A673 (cell line): ENCODE data around the gene TMEM138. TPM values are rescaled to one million over a fixed set of nuclear protein-coding genes. Genes with fewer than 3 reads are reported as not detected.
A peak's percentile ranks its signal among the peaks of the same experiment; 100 is the strongest.

Experiments
- BruUV-seq: library from RNA; stranded (reverse); fragments of 400-500 nt; replicated peaks from 2 replicates; lab custom pipeline; 2021; lab: Mats Ljungman, UMichigan
- CTCF ChIA-PET: fragments of 300-600 bp; sonication (Branson Sonifier 250); formaldehyde crosslinking; loops from one replicate; lab custom pipeline; 2022; ENCODE audit warnings: antibody characterized with exemption; lab: Charles Lee
- POLR2A ChIA-PET: fragments of 300-600 bp; sonication (Branson Sonifier 250); formaldehyde crosslinking; loops from one replicate; lab custom pipeline; 2022; ENCODE audit warnings: antibody characterized with exemption; ENCODE audit not compliant: low non-redundant PET; lab: Charles Lee
- DNase-seq: peaks from one replicate; pipeline ENCODE4 v3.0.0-alpha.2; 2015; ENCODE audit warnings: low spot score
- H3K27ac ChIP-seq: fragments of 200-600 bp; sonication (generic); 2 replicates; pipeline ENCODE4 v1.5.1; 2016; ENCODE audit warnings: mixed run types, low read depth, mild to moderate bottlenecking, mixed read lengths, antibody characterized with exemption, low read length; ENCODE audit not compliant: poor library complexity, severe bottlenecking
- H3K27me3 ChIP-seq: fragments of 200-600 bp; sonication (generic); replicated peaks from 2 replicates; pipeline ENCODE4 v1.6.1; 2017; ENCODE audit warnings: mixed run types, low read depth, mild to moderate bottlenecking, mixed read lengths, antibody characterized with exemption, low read length; ENCODE audit not compliant: insufficient read depth, poor library complexity
- H3K36me3 ChIP-seq: fragments of 200-600 bp; sonication (generic); 2 replicates; pipeline ENCODE4 v1.6.1; 2016; ENCODE audit warnings: mixed run types, mild to moderate bottlenecking, mixed read lengths, antibody characterized with exemption, low read length; ENCODE audit not compliant: insufficient read depth, poor library complexity, severe bottlenecking
- H3K4me1 ChIP-seq: fragments of 200-600 bp; sonication (generic); 2 replicates; pipeline ENCODE4 v1.6.1; 2017; ENCODE audit warnings: mixed run types, mild to moderate bottlenecking, mixed read lengths, antibody characterized with exemption, low read length; ENCODE audit not compliant: insufficient read depth, poor library complexity, severe bottlenecking
- H3K4me3 ChIP-seq: fragments of 200-600 bp; sonication (generic); 2 replicates; pipeline ENCODE4 v1.5.1; 2016; ENCODE audit warnings: low read depth, mixed run types, mild to moderate bottlenecking, mixed read lengths, low read length; ENCODE audit not compliant: poor library complexity, severe bottlenecking
- H3K9me3 ChIP-seq: fragments of 200-600 bp; sonication (generic); 2 replicates; pipeline ENCODE4 v1.6.1; 2016; ENCODE audit warnings: mixed run types, low read depth, mild to moderate bottlenecking, mixed read lengths, antibody characterized with exemption, low read length; ENCODE audit not compliant: poor library complexity, severe bottlenecking
- EZH2 ChIP-seq: fragments of 200-600 bp; sonication (generic); IDR thresholded peaks from 2 replicates; pipeline ENCODE4 v1.6.1; 2017; ENCODE audit warnings: borderline replicate concordance, low read depth, mild to moderate bottlenecking, mixed read lengths, antibody characterized with exemption, low read length; ENCODE audit not compliant: poor library complexity, severe bottlenecking
- intact Hi-C: fragments of 100-400 bp; cut with micrococcal nuclease; formaldehyde crosslinking; loops from one replicate; pipeline ENCODE4 v1.10.0; 2022; ENCODE audit not compliant: unreplicated experiment
- total RNA-seq: library from RNA; stranded (reverse); gene quantifications from 2 replicates; pipeline ENCODE4 v1.2.3, GENCODE V29; 2021
- TF ChIP-seq, protein P1 (sequence below): fragments of 300-800, 200-600 bp; sonication (generic); conservative IDR thresholded peaks from 2 replicates; pipeline ENCODE4 v1.5.1; 2017; ENCODE audit warnings: low read depth, mild to moderate bottlenecking, antibody characterized with exemption, low read length, moderate library complexity, mixed read lengths

The TMEM138 gene
- total RNA-seq, 1 experiment from 2014 or later: 82.8 TPM

DNA sequence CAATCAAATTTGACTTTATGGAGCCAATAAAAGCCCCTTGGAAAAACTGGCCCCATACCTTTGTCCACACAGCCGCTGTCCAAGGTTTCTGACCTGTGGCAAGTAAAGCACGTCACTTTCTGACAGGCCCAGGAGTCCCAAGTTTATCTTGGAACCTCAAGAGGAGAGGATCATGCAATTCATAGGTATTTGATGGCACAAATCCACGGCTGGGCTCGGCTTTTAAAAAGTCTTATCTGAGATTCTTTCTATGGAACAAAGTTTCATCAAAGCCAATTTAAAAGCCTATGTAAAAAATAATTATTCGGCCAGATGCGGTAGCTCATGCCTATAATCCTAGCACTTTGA lies 13.6 kb downstream of the TMEM138 start:
- Histone ChIP-seq H3K9me3 (peaks cover 14% of the 10 kb centered on the region), H3K4me3 (no peak overlapping the region), H3K36me3 (peaks cover 6% of the 10 kb centered on the region), H3K27me3 (no peaks in the 10 kb centered on the region), H3K27ac (no peak overlapping the region), H3K4me1 (peaks cover 12% of the 10 kb centered on the region)
- BruUV-seq: no TSS peak
- TF ChIP-seq, protein P1, sequence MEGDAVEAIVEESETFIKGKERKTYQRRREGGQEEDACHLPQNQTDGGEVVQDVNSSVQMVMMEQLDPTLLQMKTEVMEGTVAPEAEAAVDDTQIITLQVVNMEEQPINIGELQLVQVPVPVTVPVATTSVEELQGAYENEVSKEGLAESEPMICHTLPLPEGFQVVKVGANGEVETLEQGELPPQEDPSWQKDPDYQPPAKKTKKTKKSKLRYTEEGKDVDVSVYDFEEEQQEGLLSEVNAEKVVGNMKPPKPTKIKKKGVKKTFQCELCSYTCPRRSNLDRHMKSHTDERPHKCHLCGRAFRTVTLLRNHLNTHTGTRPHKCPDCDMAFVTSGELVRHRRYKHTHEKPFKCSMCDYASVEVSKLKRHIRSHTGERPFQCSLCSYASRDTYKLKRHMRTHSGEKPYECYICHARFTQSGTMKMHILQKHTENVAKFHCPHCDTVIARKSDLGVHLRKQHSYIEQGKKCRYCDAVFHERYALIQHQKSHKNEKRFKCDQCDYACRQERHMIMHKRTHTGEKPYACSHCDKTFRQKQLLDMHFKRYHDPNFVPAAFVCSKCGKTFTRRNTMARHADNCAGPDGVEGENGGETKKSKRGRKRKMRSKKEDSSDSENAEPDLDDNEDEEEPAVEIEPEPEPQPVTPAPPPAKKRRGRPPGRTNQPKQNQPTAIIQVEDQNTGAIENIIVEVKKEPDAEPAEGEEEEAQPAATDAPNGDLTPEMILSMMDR: no peak
- no peak for TF ChIP-seq EZH2
- intact Hi-C loops: no loop called here
- POLR2A ChIA-PET: no interaction called here
- DNase-seq: no peak
- CTCF ChIA-PET: no interaction called here

DNA sequence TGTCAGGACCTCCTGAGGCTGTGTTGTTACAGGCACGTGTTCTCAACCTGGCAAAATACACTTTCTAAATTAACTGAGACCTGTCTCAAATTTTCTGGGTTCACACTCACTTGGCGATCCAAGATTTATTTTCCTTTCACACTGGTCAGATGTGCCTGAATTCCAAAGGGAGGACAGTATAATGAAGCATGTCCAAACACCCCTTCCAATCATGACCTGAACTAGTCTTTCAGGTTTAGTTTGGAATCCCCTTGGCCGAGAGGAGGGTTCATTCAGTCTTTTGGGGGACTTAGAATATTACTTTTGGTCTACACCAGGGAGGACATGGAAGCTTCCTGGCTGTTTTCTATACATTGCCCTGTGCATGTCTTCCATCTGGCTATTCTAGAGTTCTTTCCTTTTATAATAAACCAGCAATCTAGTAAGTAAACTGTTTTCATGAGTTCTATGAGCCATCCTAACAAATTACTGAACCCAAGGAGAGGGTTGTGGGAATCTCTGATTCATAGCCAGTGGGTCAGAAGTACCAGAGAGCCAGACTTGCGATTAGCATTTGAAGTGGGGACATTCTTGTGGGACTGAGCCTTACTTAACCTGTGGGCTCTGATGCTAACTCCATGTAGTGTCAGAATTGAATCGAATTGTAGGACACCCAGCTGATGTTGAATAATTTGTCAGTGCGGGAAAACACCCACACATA lies 15.4 kb downstream of the TMEM138 start:
- CTCF ChIA-PET: no interaction called here
- POLR2A ChIA-PET: no interaction called here
- Histone ChIP-seq H3K27me3 (no peaks in the 10 kb centered on the region), H3K4me1 (peaks cover 12% of the 10 kb centered on the region), H3K36me3 (peaks cover 4% of the 10 kb centered on the region), H3K27ac (no peak overlapping the region), H3K4me3 (no peak overlapping the region), H3K9me3 (peaks cover 5% of the 10 kb centered on the region)
- no peak for DNase-seq
- TF ChIP-seq EZH2: no peak
- TF ChIP-seq, protein P1: no peak
- BruUV-seq: no TSS peak
- intact Hi-C loops: loop anchor here (2.0 kb wide), 1 partner anchor 15 kb away; the partner anchor contains the start of gene TMEM138

GRCh38 chr11:61378713-61379313 lies 16.6 kb downstream of the TMEM138 start:
- CTCF ChIA-PET: no interaction called here
- DNase-seq: peak; percentile 92
- POLR2A ChIA-PET: interaction anchor here (0.7 to 1.0 kb wide), 2 partner anchors 17 to 1195 kb away, joined by 4 to 8 read pairs; partner anchors contain the start of genes CYB561A3 and TMEM138
- TF ChIP-seq, protein P1: no peak
- TF ChIP-seq EZH2: no peak
- Histone ChIP-seq H3K36me3 (no peaks in the 10 kb centered on the region), H3K9me3 (no peaks in the 10 kb centered on the region), H3K4me1 (peaks cover 12% of the 10 kb centered on the region), H3K27me3 (no peaks in the 10 kb centered on the region), H3K27ac (peak overlapping the region; percentile 69), H3K4me3 (no peak overlapping the region)
- BruUV-seq: no TSS peak
- intact Hi-C loops: loop anchor here (2.0 kb wide), 1 partner anchor 16 kb away; the partner anchor contains the start of gene TMEM138
